DMS 273 treated with DMSO at 0.1 percent for 48 hours (cell line): ENCODE results near the gene SIK2.
A peak's percentile ranks its signal among the peaks of the same experiment; 100 is the strongest.

Experiments used
- DNase-seq: peaks from one replicate; lab custom pipeline; 2025; lab: John Stamatoyannopoulos, UW

The SIK2 gene

GRCh38 chr11:111729831-111730311 is 127.6 kb downstream of the SIK2 start:
- DNase-seq: no peak

- no peak for DNase-seq
These were observed 128.8 kb downstream of the SIK2 start for GRCh38 chr11:111730871-111731591.

GRCh38 chr11:111731821-111732220 is 129.6 kb downstream of the SIK2 start:
- no peak for DNase-seq

- no peak for DNase-seq
These were observed 130.8 kb downstream of the SIK2 start for GRCh38 chr11:111733016-111733415.

GRCh38 chr11:111733611-111734088 is 131.4 kb downstream of the SIK2 start:
- no peak for DNase-seq

- no peak for DNase-seq
These were observed 132.1 kb downstream of the SIK2 start for GRCh38 chr11:111734101-111734953.

- DNase-seq: no peak
These were observed 132.7 kb downstream of the SIK2 start for GRCh38 chr11:111734954-111735261.

- peak; percentile 70 for DNase-seq
These were observed 133.2 kb downstream of the SIK2 start for GRCh38 chr11:111735262-111736116.

GRCh38 chr11:111736181-111736590 is 133.9 kb downstream of the SIK2 start:
- DNase-seq: no peak

- DNase-seq: no peak
These were observed 134.6 kb downstream of the SIK2 start for GRCh38 chr11:111736621-111737443.

GRCh38 chr11:111737444-111738210 is 135.4 kb downstream of the SIK2 start:
- DNase-seq: no peak

GRCh38 chr11:111739299-111739698 is 137.1 kb downstream of the SIK2 start:
- no peak for DNase-seq

GRCh38 chr11:111741751-111742150 is 139.5 kb downstream of the SIK2 start:
- DNase-seq: no peak

- no peak for DNase-seq
These were observed 141.5 kb downstream of the SIK2 start for GRCh38 chr11:111743700-111744099.

- DNase-seq: no peak
These were observed 143.7 kb downstream of the SIK2 start for GRCh38 chr11:111745719-111746504.

- peak; percentile 3 for DNase-seq
These were observed 146.0 kb downstream of the SIK2 start for GRCh38 chr11:111748035-111748804.

- DNase-seq: peak; percentile 16
These were observed 147.4 kb downstream of the SIK2 start for GRCh38 chr11:111749646-111750045.

GRCh38 chr11:111756097-111756496 is 153.8 kb downstream of the SIK2 start:
- DNase-seq: no peak

- no peak for DNase-seq
These were observed 157.1 kb downstream of the SIK2 start for GRCh38 chr11:111759376-111759775.
